SK-N-SH (cell line): ENCODE data around the gene IPO11. TPM values are rescaled to one million over a fixed set of nuclear protein-coding genes. Genes with fewer than 3 reads are reported as not detected.

Experiments used
- CTCF ChIA-PET: fragments of 300-600, 350-600 bp; formaldehyde crosslinking; extraction: SDS; loops from one replicate; lab custom pipeline; 2021; lab: Yijun Ruan, JAX
- POLR2A ChIA-PET: fragments of 350-600 bp; sonication (Branson Sonifier 250); formaldehyde crosslinking; extraction: SDS; loops from one replicate; lab custom pipeline; 2020; ENCODE audit warnings: antibody characterized with exemption, inconsistent platforms; lab: Yijun Ruan, JAX
- DNase-seq: peaks from one replicate; pipeline ENCODE4 v3.0.0; 2012
- H2AFZ ChIP-seq: fragments of 200-600 bp; sonication (generic); 2 replicates; pipeline ENCODE4 v1.8.1; 2016; ENCODE audit warnings: antibody characterized with exemption, mild to moderate bottlenecking, low read depth
- H3F3A ChIP-seq: fragments of 200-600 bp; sonication (generic); replicated peaks from 2 replicates; pipeline ENCODE3; 2016; ENCODE audit warnings: antibody characterized with exemption, mild to moderate bottlenecking; ENCODE audit not compliant: insufficient read depth
- H3K27ac ChIP-seq, 2 experiments: fragments of 200-500 bp in 1 of 2; fragments of 200-600 bp in 1 of 2; sonication (Bioruptor generic) in 1 of 2; sonication (generic), shearing (Covaris generic) in 1 of 2; 2 replicates each; pipeline versions ENCODE4 v1.5.1 to v1.6.1; 2014 to 2016; ENCODE audit warnings: low read depth in 2 of 2, inconsistent platforms in 1 of 2, low read length in 1 of 2, mild to moderate bottlenecking in 1 of 2, mixed read lengths in 1 of 2
- H3K27me3 ChIP-seq: fragments of 200-600 bp; sonication (generic), shearing (Covaris generic); 2 replicates; pipeline ENCODE4 v1.6.1; 2016; ENCODE audit warnings: mixed run types; ENCODE audit not compliant: insufficient read depth
- H3K36me3 ChIP-seq, 2 experiments: fragments of 200-500 bp in 1 of 2; fragments of 200-600 bp in 1 of 2; sonication (Bioruptor generic) in 1 of 2; sonication (generic) in 1 of 2; replicated peaks in 1 of 2; 2 replicates each; pipeline versions ENCODE3 to v1.5.1; 2014 to 2016; ENCODE audit warnings: low read length in 1 of 2, mild to moderate bottlenecking in 1 of 2; ENCODE audit not compliant: insufficient read depth in 2 of 2, control insufficient read depth in 1 of 2
- H3K4me1 ChIP-seq, 2 experiments: fragments of 200-500 bp in 1 of 2; fragments of 200-600 bp in 1 of 2; sonication (Bioruptor generic) in 1 of 2; sonication (generic), shearing (Covaris generic) in 1 of 2; 2 replicates each; pipeline versions ENCODE4 v1.5.1 to v1.6.1; 2014 to 2016; ENCODE audit warnings: low read depth in 1 of 2, low read length in 1 of 2, mixed run types in 1 of 2; ENCODE audit not compliant: insufficient read depth in 2 of 2, control insufficient read depth in 1 of 2
- H3K4me2 ChIP-seq: fragments of 200-600 bp; sonication (generic), shearing (Covaris generic); 2 replicates; pipeline ENCODE4 v1.6.1; 2017; ENCODE audit warnings: mixed run types
- H3K4me3 ChIP-seq, 2 experiments: fragments of 200-500 bp in 1 of 2; fragments of 200-600 bp in 1 of 2; sonication (Bioruptor generic) in 1 of 2; sonication (generic), shearing (Covaris generic) in 1 of 2; 2 replicates each; pipeline versions ENCODE4 v1.5.1 to v1.8.1; 2014 to 2016; ENCODE audit warnings: low read depth in 2 of 2, inconsistent platforms in 1 of 2, low read length in 1 of 2, mild to moderate bottlenecking in 1 of 2, mixed read lengths in 1 of 2, moderate library complexity in 1 of 2
- H3K79me2 ChIP-seq: fragments of 200-600 bp; sonication (generic); 2 replicates; pipeline ENCODE4 v1.8.1; 2017; ENCODE audit warnings: mild to moderate bottlenecking; ENCODE audit not compliant: insufficient read depth
- H3K9ac ChIP-seq: fragments of 200-600 bp; sonication (generic); 2 replicates; pipeline ENCODE4 v1.6.1; 2017; ENCODE audit warnings: mixed run types
- H3K9me2 ChIP-seq: fragments of 200-600 bp; sonication (generic); 2 replicates; pipeline ENCODE4 v1.6.1; 2017; ENCODE audit warnings: mixed run types
- H3K9me3 ChIP-seq: fragments of 200-600 bp; sonication (generic); 2 replicates; pipeline ENCODE4 v1.6.1; 2017; ENCODE audit warnings: mixed run types, mild to moderate bottlenecking, moderate library complexity
- H4K20me1 ChIP-seq: fragments of 200-600 bp; sonication (generic); 2 replicates; pipeline ENCODE4 v1.6.1; 2017; ENCODE audit warnings: mild to moderate bottlenecking, mixed run types; ENCODE audit not compliant: insufficient read depth
- ELF1 ChIP-seq: IDR thresholded peaks from 2 replicates; pipeline ENCODE4 v1.4.0; 2012
- EZH2phosphoT487 ChIP-seq: fragments of 200-600 bp; sonication (generic); IDR thresholded peaks from 2 replicates; pipeline ENCODE4 v1.6.1; 2017; ENCODE audit warnings: low read depth, mixed run types, mild to moderate bottlenecking, antibody characterized with exemption, moderate library complexity, borderline replicate concordance
- FOXM1 ChIP-seq: IDR thresholded peaks from 2 replicates; pipeline ENCODE4 v1.4.0; 2012; ENCODE audit warnings: low read depth, mild to moderate bottlenecking
- IRF3 ChIP-seq: fragments of 150-350 bp; IDR thresholded peaks from 2 replicates; pipeline ENCODE4 v1.6.1; 2016; ENCODE audit warnings: mild to moderate bottlenecking, low read depth, low read length
- JUND ChIP-seq: IDR thresholded peaks from 2 replicates; pipeline ENCODE4 v1.4.0; 2012
- MAX ChIP-seq: IDR thresholded peaks from 2 replicates; pipeline ENCODE4 v1.4.0; 2012; ENCODE audit warnings: low read depth
- MEF2A ChIP-seq: IDR thresholded peaks from 2 replicates; pipeline ENCODE4 v1.4.0; 2012; ENCODE audit warnings: low read depth, borderline replicate concordance
- MXI1 ChIP-seq: IDR thresholded peaks from 2 replicates; pipeline ENCODE4 v1.6.1; 2012; ENCODE audit warnings: mild to moderate bottlenecking, low read depth, low read length, improper control_type of control experiment
- NFIC ChIP-seq: IDR thresholded peaks from 2 replicates; pipeline ENCODE4 v1.4.0; 2012; ENCODE audit warnings: borderline replicate concordance
- NRF1 ChIP-seq: IDR thresholded peaks from 2 replicates; pipeline ENCODE4 v1.6.1; 2012; ENCODE audit warnings: low read depth, mild to moderate bottlenecking, low read length
- RCOR1 ChIP-seq: fragments of 150-350 bp; IDR thresholded peaks from 2 replicates; pipeline ENCODE4 v1.6.1; 2017; ENCODE audit warnings: antibody characterized with exemption, low read length
- RFX5 ChIP-seq: IDR thresholded peaks from 2 replicates; pipeline ENCODE4 v1.6.1; 2012; ENCODE audit warnings: mild to moderate bottlenecking, improper control_type of control experiment, low read length
- SIN3A ChIP-seq: IDR thresholded peaks from 2 replicates; pipeline ENCODE4 v1.6.1; 2012; ENCODE audit warnings: low read depth, mild to moderate bottlenecking, low read length, moderate library complexity, borderline replicate concordance
- SMC3 ChIP-seq: IDR thresholded peaks from 2 replicates; pipeline ENCODE4 v1.6.1; 2012; ENCODE audit warnings: low read depth, low read length, improper control_type of control experiment
- TAF1 ChIP-seq: IDR thresholded peaks from 2 replicates; pipeline ENCODE4 v1.6.1; 2012; ENCODE audit warnings: low read depth, mild to moderate bottlenecking, low read length, moderate library complexity, borderline replicate concordance
- TCF12 ChIP-seq: IDR thresholded peaks from 2 replicates; pipeline ENCODE4 v1.4.0; 2012
- TEAD4 ChIP-seq: IDR thresholded peaks from 2 replicates; pipeline ENCODE4 v1.4.0; 2012; ENCODE audit warnings: mild to moderate bottlenecking, borderline replicate concordance; ENCODE audit not compliant: insufficient read depth
- USF2 ChIP-seq: fragments of 150-350 bp; IDR thresholded peaks from 2 replicates; pipeline ENCODE4 v1.6.1; 2017; ENCODE audit warnings: antibody characterized with exemption, low read length, low read depth, borderline replicate concordance
- YY1 ChIP-seq: IDR thresholded peaks from 2 replicates; pipeline ENCODE4 v1.4.0; 2012; ENCODE audit warnings: low read depth, mild to moderate bottlenecking
- ZBTB33 ChIP-seq: IDR thresholded peaks from 2 replicates; pipeline ENCODE4 v1.4.0; 2012; ENCODE audit warnings: low read depth, borderline replicate concordance
- WGBS: methylation state at CpG from one replicate; pipeline ENCODE4 v1.1.6; 2017; ENCODE audit warnings: low lambda C conversion rate; 5-methylcytosine and 5-hydroxymethylcytosine counted together
- polyA plus RNA-seq, 3 experiments: library from polyadenylated mRNA; depleted of rRNA; stranded (reverse); fragments of >200 nt; gene quantifications; 2 replicates each; pipeline ENCODE4 v1.2.3, GENCODE V29; 2012

The IPO11 gene
- polyA plus RNA-seq, 1 of the 3 experiments (the other 2 are of a cell fraction) = 8.1 TPM

- Histone ChIP-seq H3K4me1 (no peaks in the 10 kb centered on the region), H3K4me3 (no peak overlapping the region), H3K9me3 (no peaks in the 10 kb centered on the region), H4K20me1 (no peaks in the 10 kb centered on the region), H3K9ac (no peak overlapping the region), H3K27me3 (no peaks in the 10 kb centered on the region), H3K36me3 (peaks cover 0 to 5% of the 10 kb centered on the region in 2 experiments), H3K27ac (no peak overlapping the region), H3K79me2 (no peaks in the 10 kb centered on the region), H3K4me2 (no peak overlapping the region), H2AFZ (no peak overlapping the region), H3K9me2 (no peaks in the 10 kb centered on the region), H3F3A (no peaks in the 10 kb centered on the region)
- DNase-seq = no peak
- ChIA-PET CTCF (interaction anchor here (0.6 kb wide), 1 partner anchor 7 kb away, joined by 3 read pairs; no protein-coding TSS in a partner anchor), POLR2A (no interaction called here)
- TF ChIP-seq YY1 (no peak), SIN3A (no peak), TCF12 (no peak), USF2 (no peak), EZH2phosphoT487 (no peak), MXI1 (no peak), MAX (no peak), ELF1 (no peak), RCOR1 (no peak), MEF2A (no peak), FOXM1 (no peak), NRF1 (no peak), IRF3 (no peak), NFIC (no peak), ZBTB33 (no peak), SMC3 (no peak), TAF1 (no peak), RFX5 (no peak), TEAD4 (no peak), JUND (no peak)
- WGBS = 100% methylated on average over 2 of the region's 2 CpGs
Measured at GRCh38 chr5:62597314-62597713, 184.8 kb downstream of the IPO11 start.
